Endothelial cell (in vitro differentiated cells): ENCODE measurements around the gene SRPK1. TPM values are rescaled to one million over a fixed set of nuclear protein-coding genes. Genes with fewer than 3 reads are reported as not detected.

Experiments
- DNase-seq: peaks from one replicate; pipeline ENCODE4 v3.0.0; 2021; ENCODE audit warnings: low spot score
- H3K27ac Mint-ChIP-seq: one replicate; pipeline ENCODE4 v1.8.0; 2021; ENCODE audit warnings: mixed read lengths, inconsistent platforms; ENCODE audit not compliant: unreplicated experiment
- H3K27me3 Mint-ChIP-seq: one replicate; pipeline ENCODE4 v1.8.0; 2021; ENCODE audit warnings: mild to moderate bottlenecking, moderate library complexity, mixed read lengths, inconsistent platforms; ENCODE audit not compliant: unreplicated experiment
- H3K36me3 Mint-ChIP-seq: one replicate; pipeline ENCODE4 v1.8.0; 2021; ENCODE audit warnings: mild to moderate bottlenecking, low read depth, mixed read lengths, inconsistent platforms; ENCODE audit not compliant: unreplicated experiment
- H3K4me1 Mint-ChIP-seq: one replicate; pipeline ENCODE4 v1.8.0; 2021; ENCODE audit warnings: mild to moderate bottlenecking, mixed read lengths, inconsistent platforms; ENCODE audit not compliant: unreplicated experiment
- H3K4me3 Mint-ChIP-seq: one replicate; pipeline ENCODE4 v1.8.0; 2021; ENCODE audit warnings: mild to moderate bottlenecking, mixed read lengths, inconsistent platforms; ENCODE audit not compliant: unreplicated experiment
- H3K9me3 Mint-ChIP-seq: one replicate; pipeline ENCODE4 v1.8.0; 2021; ENCODE audit warnings: mixed read lengths, inconsistent platforms; ENCODE audit not compliant: unreplicated experiment
- CTCF ChIP-seq: fragments of 200-600 bp; sonication (generic); IDR thresholded peaks from one replicate; pipeline ENCODE4 v1.5.0; 2021; ENCODE audit warnings: antibody characterized with exemption; ENCODE audit not compliant: unreplicated experiment
- total RNA-seq: library from RNA; stranded (reverse); fragmentation: NEBNext Ultra II Directional; extraction: Animal tissue kit (Norgen Biotek cat#: 25700); gene quantifications from one replicate; pipeline ENCODE4 v1.2.1, GENCODE V29; 2021; ENCODE audit not compliant: unreplicated experiment

SRPK1 gene
- total RNA-seq, 1 donor from 2014 or later: 59.6 TPM

- peaks cover 12% of the 10 kb centered on the region for H3K4me1 Mint-ChIP-seq
- no peaks in the 10 kb centered on the region for H3K36me3 Mint-ChIP-seq
- no peak for TF ChIP-seq CTCF
- no peaks in the 10 kb centered on the region for H3K9me3 Mint-ChIP-seq
- no peak overlapping the region for H3K27ac Mint-ChIP-seq
- no peak for DNase-seq
- no peak overlapping the region for H3K4me3 Mint-ChIP-seq
- peaks cover 11% of the 10 kb centered on the region for H3K27me3 Mint-ChIP-seq
Observed at GRCh38 chr6:35794536-35795452, 126.1 kb downstream of the SRPK1 start.

DNA sequence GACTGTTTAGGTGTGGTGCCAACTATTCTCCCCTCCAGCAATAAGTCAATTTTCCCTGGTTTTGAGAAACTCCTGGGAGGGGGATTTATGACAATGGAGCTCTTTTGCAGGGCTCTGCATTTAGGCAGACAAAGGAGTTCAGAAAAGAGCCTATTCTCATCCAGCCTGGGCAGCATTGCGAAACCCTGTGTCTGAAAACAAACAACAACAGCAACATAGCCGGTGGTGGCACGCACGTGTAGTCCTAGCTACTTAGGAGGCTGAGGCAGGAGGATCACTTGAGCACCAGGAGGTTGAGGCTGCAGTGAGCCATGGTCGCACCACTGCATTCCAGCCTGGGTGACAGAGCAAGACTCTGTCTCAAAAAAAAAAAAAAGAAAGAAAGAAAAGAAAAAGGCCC lies 130.2 kb downstream of the SRPK1 start:
- no peaks in the 10 kb centered on the region for H3K36me3 Mint-ChIP-seq
- H3K4me1 Mint-ChIP-seq: no peaks in the 10 kb centered on the region
- H3K4me3 Mint-ChIP-seq: no peak overlapping the region
- H3K27ac Mint-ChIP-seq: no peak overlapping the region
- peaks cover 9% of the 10 kb centered on the region for H3K27me3 Mint-ChIP-seq
- H3K9me3 Mint-ChIP-seq: no peaks in the 10 kb centered on the region
- no peak for TF ChIP-seq CTCF
- no peak for DNase-seq

DNA sequence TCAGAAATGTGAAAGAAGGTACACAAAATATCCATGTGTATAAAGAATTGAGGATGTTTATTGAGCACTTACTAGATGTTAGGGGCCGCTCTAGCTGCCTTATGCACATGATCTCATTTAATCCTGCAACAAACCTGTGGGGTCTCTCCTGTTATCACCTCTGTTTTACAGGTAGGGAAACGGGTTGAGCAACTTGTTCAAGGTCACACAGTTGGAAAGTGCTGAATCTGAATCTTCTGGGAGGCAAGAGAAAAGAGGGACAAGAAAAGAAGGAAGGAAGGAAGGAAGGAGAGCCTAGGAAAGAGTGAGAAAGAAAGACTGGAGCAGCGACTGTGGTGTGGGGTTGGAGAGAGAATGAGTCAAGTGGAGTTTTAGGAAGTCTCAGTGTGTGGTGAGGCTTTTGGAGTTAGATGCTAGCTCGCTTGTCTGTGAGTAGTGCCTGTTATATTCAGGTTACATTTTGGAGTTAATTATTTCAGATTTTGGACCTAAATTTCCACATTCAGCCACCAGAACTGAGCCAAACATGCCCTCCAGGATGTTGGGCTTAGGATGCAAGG lies 132.4 kb downstream of the SRPK1 start:
- Mint-ChIP-seq H3K4me1 (no peaks in the 10 kb centered on the region), H3K4me3 (no peak overlapping the region), H3K27ac (no peak overlapping the region), H3K36me3 (no peaks in the 10 kb centered on the region), H3K9me3 (no peaks in the 10 kb centered on the region), H3K27me3 (peaks cover 5% of the 10 kb centered on the region)
- DNase-seq: no peak
- TF ChIP-seq CTCF: no peak

DNA sequence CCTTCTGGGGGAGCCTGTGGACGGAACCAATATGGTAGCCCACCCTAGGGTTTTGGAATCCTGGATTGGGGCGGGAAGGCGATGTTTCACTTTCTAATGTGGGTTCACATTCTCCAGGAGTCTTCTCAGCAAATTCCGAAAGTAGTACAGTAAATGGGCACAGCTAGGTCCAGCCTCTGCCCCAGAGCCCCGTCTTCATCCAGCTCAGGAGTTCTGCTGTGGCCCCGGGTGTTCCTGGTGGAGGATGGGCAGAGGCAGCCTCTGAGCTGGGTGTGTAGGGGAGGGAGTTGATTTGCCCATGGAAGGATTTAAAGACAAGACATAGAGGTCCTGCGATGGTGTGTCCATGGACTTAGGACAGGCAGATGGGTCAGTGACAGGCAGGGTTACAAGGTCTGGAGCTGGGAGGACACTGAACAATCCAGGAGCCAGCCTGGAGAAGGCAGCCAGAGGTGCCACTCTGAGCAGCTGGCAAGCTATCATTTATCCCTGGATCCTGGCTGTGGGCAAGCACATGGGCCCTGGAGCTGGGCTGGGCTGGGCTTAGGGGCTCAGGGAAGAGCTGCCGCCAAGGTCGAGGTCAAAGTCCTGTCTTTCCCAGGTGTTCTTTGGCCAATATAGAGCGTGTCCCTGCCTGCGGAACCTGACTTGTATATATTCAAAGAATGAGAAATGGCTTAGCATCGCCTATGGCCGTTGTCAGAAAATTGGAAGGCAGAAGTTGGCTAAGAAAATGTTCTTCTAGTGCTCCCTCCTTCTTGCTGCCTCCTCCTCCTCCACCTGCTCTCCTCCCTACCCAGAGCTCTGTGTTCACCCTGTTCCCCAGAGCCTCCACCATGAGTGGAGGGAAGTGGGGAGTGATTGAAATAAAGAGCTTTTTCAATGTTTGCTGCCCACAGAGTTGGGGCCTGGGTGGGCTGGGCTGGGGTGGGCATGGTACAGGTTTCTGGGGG lies 133.4 kb downstream of the SRPK1 start:
- H3K4me3 Mint-ChIP-seq: no peak overlapping the region

More for the DNA sequence above, 133.4 kb downstream of the SRPK1 start:
- Mint-ChIP-seq H3K27ac (no peak overlapping the region), H3K4me1 (no peaks in the 10 kb centered on the region), H3K27me3 (peaks cover 5% of the 10 kb centered on the region), H3K9me3 (no peaks in the 10 kb centered on the region), H3K36me3 (no peaks in the 10 kb centered on the region)
- TF ChIP-seq CTCF: no peak
- no peak for DNase-seq
